HG03442 (cell line): ENCODE results near the gene NRCAM.

Experiments used
- ATAC-seq: cut with Tn5 transposase; IDR thresholded peaks from one replicate; pipeline ENCODE4 v1.9.1; 2021; ENCODE audit warnings: mild to moderate bottlenecking, moderate library complexity; ENCODE audit not compliant: unreplicated experiment

The NRCAM gene

DNA sequence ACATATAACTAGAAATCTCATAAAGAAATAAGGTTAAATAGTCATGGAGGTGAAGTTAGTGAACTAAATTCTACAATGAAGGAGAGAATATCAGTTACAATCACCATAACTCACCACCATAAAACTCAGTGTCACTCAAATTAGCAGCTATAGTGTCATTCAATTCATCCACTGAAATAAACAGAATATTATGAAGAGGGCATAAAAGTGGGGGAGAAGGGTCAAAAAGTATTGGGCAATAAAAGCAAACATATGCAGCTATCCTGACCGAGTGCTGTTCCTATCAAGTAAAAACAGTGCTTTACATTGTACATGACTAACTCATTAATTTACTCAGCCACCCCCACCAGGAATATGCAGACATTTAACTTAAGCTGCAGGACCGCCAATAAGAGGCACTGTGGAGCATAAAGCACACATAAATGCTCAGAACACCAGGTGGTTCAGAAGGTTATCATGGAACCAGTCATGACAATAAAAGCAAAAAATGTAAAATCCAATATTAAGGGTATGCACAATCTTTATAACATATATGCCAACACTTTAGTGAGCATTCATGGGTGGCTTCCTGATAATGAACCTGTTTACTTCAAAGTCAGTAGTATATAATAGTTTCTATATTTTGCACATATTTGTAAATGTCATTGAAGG is 230.6 kb downstream of the NRCAM start:
- ATAC-seq = no peak

DNA sequence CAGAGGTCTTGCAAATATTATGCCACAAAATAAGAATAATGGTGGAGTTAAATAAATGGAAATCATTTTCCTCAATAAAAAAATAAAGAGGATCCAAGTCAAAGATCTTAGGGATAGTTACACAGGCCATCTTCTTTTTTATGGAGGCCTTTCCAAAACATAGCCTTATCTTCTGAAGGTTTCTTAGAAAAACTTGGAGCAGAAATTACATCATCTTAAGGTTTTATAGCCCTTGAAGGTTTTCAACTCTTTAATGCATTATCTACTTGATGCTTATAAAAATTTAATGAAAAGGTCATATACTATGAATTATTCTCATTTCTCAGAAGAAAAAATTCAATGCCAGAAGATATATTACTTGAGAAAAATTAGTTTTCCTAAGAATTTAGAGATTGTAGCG is 231.8 kb downstream of the NRCAM start:
- ATAC-seq = no peak

DNA sequence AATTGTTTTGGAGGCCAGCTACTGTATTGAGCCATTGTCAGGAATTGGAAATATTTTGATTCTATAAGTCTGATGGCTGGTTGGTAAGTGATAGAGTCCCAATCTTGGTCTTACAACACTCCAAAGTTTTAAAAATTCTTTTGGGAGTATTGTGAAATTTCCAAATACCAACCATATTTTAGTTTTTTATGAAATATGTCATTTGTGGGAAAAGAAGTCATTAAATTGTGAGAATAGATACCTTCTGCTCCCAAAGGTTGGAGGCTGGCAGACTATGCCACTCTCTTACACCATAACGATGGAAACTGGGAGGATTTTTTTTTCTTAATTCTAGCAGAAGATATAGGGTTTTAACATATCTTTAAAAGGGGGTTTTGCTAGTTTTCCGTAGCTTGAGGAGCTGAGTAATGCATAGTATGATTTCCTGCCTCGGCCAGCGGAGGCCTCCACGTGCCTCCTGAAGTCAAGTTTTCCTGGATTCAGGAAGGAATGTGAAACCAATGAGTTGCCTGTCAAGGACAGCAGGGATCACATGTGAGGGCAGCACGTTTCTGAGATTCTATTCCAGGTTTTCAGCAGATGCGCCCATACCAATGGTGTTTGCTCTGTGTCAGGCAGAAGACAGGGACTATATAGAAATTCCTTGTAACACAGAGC is 233.9 kb downstream of the NRCAM start:
- ATAC-seq = no peak

DNA sequence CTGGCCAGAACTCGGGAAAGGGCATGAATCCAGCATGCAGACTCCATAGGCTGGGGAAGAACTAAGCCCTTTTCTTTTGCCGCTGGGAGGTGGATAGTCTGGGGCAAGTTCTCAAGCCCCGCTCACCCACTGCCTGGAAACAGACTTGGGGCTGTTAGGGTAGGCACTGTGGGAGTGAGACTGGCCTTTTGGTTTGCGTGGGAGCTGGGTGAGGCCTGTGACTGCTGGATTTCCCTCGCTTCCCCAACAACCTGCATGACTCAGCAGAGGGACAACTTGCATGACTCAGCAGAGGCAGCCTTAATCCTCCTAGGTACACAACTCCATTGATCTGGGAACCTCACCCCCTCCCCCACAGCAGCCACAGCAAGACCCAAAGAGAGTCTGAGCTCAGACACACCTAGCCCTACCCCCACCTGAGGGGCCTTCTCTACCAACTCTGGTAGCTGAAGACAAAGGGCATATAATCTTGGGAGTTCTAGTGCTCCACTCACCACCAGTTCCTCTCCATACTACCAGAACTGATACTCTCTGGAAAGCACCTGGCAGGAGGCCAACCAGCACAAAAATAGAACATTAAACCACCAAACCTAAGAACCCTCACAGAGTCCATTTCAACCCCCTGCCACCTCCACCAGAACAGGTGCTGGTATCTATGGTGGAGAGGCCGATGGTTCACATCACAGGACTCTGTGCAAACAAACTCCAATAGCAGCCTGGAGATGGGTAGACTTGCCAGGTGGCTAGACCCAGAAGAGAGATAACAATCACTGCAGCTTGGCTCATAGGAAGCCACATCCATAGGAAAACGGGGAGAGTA is 244.6 kb downstream of the NRCAM start:
- ATAC-seq = peak; percentile 77

DNA sequence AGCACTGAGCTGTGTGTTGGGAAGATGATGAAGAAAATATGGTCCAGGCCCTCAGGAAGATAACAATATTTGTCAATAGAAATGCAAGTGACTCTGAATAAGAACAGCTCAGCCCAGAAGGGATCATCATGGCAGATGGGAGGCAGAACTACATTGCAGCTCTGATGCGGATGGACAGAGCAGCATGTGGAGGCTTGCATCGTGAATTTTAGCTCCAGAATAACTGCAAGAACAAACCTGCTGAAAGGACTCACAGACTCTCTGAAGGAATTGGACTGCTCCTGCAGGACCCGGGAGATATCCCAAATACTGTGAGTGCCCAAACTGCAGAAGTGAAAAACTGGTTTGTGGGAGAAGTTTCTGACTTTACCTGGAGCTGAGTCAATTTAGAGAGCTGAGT is 245.4 kb downstream of the NRCAM start:
- ATAC-seq = no peak

DNA sequence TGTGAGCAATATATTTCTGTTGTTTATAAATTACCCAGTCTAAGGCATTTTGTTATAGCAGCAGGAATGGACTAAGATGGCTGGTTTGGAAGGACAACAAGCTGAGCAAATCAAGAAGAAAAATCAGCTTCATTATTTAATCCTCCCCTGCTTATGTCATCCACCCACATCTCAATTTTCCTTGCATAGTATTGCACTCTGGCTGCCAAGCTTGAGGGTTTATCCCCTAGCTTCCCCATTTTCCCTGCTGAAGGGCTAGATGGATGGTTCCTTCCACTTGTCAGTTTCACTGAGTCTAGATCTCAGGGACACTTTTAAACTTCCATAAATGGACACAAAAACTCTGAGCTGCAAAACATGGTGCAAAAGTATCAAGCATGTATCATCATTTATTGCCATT is 250.9 kb downstream of the NRCAM start:
- no peak for ATAC-seq

DNA sequence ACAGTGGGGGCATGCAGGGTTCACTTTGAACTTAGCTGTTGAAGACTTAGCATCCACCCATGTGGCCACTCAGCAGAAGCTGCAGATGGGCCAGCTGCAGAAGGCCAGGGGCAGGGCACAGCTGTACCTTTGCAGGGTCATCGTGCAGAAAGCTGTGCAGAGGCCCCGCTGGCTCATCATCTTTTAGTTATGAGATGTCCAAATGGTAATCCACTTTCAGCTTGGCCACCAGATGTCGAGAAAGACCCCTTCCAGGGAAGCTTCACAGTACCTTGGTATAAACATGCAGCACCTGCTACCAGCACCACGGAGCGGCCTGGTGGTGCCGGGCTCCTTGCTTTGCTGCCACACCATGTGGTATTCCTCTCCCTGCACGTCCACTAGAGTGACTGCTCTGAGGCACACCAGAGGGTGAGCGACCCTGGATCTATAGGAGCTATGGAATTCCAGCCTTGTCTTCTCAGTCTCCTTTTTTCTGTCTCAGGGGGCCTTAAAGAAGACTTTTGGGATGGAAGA is 251.9 kb downstream of the NRCAM start:
- no peak for ATAC-seq

DNA sequence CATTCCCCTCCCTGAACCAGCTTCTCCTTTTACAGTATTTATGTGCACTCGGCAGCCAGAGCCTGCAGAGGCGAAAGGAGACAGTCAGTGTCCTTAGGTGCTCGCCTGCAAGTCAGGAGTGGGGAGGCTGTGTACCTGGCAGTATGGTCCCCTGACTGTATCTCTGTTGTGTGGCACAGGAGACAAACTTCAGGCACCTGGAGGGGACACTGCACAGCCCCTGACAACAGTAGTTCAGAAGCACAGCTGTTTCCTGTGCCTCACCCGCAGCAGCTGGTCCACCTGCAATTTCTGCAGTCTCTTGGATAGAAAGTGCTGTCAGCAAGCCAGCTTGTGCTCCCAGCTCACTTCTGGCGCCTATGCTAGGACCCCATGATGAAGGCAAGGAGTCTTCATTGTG is 252.7 kb downstream of the NRCAM start:
- peak; percentile 71 for ATAC-seq

DNA sequence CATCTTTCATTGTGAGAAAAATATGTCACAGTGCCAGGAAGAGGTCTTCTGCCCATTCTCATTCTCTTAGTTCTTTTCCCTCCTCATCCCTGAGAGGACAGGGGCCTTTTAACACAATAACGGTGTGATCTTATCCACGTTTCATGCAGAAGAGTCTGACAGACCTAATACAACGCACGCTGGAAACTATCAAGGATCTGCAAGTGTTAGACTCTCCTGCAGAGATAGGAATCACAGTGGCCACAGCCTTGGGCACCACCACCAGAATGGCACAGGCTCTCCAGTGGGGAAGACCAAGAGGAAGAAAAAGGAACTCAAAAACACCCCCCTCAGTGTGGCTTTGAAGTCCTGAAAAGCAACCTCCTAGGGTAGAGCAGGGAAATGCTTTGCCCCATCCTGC is 253.5 kb downstream of the NRCAM start:
- no peak for ATAC-seq

DNA sequence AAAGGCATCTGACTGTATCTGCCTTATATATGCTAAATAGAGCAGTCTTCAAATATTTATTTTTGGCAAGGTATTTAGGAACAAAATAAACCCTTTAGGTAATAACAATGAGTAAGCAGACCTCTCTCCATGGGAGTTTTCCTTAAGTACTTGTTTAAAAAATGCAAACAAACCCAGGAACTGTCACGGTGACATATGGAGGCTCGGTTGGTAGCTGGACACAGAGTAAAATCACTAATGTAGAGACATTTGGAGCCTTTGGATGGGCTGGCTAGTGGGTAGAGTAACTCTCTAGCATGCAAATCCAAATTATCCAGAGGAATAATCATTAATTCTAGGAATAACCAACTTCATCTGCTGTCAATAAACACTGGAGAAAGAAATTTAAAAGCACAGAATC is 254.5 kb downstream of the NRCAM start:
- no peak for ATAC-seq

DNA sequence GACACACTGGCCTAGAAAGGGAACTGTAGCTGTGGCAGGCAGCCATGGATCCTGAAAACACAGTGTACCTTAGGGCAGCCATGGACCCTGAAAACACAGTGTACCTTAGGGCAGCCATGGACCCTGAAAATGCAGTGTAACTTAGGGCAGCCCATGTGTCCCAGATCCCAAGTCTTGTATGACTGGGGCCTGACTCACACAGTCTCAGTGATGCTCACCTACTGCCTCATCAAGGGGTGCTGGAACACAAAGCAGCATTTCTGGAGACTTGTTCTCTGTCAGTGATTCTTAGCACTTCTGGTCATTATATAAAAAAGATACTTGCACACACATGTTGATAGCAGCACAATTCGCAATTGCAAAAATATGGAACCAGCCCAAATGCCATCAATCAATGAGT is 255.9 kb downstream of the NRCAM start:
- no peak for ATAC-seq

DNA sequence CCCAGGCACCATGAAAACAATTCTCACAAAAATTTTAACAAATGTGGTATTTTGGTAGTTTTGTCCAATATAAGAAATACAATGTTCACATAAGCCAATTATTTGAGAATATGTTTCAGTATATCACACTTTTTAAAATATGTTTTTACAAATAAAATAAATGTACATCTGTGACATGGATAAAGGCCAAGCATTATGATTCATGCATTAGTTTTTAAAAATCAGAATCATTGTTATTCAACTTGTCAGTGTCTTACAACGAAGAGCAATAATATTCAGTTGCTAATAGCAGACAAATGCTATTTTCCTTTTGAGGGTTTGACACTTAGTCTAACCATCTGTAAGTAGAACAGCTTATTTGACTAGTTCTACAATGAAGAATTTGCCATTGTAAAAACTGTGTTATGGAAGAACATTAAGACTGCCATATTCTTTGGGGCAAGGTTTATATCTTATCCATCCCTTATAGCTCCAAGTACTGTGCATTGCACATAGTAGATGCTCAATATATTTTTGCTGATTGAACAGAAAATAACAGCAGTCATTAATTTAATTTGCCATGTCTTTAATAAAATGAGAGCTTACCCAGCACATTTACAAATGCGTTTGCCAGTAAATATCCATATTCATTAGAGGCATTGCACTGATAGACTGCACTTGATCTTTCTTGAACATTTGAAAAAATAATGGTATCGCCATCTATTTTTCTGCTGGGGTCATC is 258.7 kb downstream of the NRCAM start:
- ATAC-seq = no peak

DNA sequence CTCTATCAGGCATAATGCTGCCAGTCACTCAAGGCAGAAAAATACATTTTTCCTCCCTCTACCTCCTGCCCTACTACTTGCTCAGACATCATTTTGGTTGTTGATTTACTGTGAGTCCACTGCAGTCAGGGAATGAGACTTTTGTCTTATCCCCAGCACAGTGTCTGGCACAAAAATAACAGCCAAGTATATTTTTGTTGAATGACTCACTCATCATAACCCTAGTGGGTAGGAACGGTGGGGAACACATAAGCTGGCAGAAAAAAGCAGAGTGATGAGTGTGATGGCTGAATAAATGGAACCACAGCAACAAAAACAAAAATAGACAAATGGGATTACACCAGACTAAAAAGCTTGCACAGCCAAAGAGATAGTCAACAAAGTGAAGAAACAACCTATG is 260.2 kb downstream of the NRCAM start:
- ATAC-seq = no peak

DNA sequence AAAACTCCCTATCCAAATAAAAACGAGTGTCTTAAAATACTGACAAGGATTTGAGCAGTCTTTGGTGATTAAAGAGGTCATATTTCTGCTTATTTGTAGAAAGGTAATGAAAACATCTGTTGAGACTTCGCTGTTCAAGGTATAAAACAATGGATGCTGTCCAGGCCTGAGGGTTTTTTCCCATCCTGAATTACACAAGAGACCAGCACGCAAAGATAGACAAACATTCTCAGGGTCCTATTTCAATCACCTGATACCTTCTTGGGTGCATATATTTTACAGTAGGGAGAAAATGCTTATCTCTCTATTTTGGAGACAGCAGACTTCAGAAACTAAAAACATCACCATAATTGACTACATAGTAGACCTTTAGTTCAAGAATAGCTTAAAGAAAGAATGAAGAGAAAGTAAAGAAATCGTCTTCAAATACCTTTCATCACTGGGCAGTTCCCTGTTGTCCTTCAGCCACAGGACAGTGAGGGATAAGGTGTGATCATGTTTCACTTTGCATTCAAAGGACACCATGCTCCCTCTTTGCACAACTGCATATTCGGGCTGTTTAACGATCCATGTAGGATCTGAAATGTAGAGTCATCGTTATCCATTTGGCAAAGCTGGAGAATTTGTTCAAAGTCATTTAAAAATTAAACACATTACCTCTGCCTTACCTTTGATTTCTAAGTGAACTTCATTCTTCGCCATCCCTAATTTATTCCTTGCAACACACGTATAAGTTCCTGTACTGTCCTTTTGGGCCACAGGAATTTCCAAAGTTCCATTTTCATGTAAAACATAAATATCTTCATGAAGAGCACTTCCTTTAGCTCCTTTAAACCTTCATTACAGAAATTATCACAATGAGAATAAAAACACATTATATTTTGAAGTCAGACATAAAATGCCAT is 262.4 kb downstream of the NRCAM start:
- ATAC-seq = no peak

DNA sequence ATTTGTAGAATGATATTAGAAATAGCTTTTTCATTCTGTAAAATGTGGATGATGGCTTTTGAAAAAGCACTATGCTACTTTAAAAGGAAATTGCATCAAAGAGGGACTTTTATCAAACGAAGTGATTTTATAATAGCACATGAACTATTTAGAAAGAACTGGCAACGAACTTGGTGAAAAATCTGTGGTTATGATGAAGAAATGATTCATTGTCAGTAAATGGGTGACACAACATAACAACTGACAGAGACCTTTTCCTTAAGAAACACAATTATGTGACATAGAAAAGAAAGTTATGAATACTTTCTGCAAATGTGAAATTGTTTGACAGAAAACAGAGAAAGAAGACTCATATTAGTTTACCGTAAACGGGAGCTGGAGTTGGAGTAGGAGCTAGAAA is 265.3 kb downstream of the NRCAM start:
- no peak for ATAC-seq

DNA sequence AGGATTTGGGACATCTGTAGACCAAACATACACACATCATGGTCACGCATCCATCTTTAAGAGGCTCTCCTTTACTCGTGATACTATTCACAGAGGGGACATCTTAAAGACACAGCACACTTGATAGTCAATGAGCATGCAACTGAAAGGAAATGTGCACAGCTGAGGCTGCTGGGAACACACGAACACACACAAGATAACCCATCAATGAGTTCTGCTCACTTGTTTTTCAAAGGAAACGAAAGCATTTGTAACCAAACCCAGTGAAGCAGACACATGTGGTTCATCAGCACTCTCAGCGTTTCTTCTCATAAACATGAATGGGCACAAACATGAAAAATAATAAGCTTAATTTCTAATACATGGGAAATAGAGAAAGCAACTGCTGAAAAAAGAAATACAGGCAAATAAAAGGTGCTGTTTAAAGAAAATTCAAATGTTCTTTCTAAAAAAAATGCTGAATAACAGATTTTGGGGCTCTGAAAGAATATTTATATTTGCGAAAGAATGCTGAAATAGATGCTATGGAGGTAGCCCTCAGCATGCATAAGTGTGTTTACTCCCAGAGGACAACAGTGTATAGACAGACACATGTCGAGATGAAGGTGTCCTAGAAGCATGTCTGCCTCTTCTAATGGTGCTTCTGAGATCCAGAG is 266.4 kb downstream of the NRCAM start:
- peak; percentile 95 for ATAC-seq

DNA sequence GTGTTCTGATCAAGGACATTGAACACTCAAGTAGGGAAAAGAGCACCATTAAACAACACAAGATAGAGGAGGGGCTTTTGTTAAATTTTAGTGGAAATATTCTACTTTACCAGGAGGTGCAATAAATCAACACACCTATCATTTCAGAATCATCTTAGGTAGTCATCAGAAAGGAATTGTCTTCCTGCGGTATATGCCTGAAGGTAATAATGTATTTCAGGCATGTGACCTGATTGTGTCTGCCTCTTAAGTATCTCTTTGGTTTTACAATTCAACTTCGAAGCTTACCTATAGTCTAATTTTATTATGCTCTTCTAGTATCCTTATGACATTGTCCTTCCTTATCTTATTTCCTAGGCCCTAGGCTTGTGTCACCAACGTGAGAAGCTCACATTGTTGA is 267.5 kb downstream of the NRCAM start:
- no peak for ATAC-seq

DNA sequence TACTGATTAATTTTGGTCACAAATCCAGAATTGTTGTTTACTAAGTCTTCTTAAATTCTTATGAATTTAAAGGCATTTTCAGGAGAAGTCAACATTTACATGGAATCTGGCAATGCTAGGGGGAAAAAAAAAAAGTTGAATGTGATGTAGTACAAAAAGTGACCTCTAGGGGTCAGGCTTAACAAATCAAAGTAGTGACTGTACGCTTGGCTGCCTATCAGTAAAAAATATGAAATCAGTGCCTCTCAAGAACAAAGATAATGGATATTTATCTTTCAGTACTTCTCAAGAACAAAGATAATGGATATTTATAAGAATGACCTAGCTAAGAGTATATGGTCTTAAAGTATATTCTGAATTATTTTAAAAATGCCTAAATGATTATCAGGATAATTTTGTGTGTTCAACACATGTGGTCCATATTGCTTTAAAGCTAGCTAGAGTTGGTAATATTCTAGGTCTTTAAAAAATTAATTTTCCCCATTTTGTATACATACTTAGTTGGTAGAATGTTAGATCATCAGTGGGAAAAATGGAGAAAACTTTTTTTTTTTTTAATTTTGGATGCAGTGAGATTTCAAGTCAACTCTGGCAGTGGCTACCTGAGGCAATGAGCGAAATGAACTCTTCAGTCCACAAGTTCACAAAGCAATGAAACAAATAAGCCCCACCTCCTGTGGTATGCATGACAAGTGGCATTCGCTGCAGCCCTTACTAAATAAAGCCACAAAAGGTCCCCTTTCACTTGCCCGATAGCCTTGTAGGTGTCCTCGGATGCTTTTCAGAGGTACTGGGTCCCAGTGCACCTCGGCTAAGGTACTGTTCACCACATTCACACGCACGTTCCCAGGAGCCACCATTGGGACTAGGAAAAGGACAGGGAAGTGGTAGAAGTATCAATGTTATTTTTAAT is 274.9 kb downstream of the NRCAM start:
- peak; percentile 41 for ATAC-seq

DNA sequence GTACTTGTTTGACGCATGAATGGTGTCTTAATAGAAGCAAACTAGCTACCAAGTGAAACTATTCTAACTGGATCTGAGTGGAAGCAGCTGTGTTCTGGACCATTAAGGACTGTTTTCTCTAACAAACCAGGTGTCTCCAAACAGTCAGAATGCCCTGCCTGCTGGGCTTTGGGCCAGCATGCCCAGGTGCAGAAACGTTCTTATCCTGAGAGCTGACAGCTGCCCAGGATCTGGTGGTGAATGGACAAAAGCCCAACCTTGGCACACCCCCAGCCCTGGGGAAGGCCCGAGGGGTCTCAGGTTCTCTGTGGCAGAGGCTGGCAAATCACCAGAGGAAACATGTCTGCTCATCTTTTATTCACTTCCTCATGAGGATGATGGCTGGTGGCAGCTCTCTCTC is 277.8 kb downstream of the NRCAM start:
- ATAC-seq = no peak
